H9 (cell line): ENCODE results near the gene PSMA2. TPM values are rescaled to one million over a fixed set of nuclear protein-coding genes. Genes with fewer than 3 reads are reported as not detected.

Source experiments
- DNase-seq: peaks from one replicate; pipeline ENCODE4 v3.0.0-alpha.2; 2017
- H2AFZ ChIP-seq: one replicate; pipeline ENCODE4 v1.6.1; 2013; ENCODE audit warnings: mild to moderate bottlenecking, low read length, control low read depth, moderate library complexity
- H2AK5ac ChIP-seq: 2 replicates; pipeline ENCODE4 v1.6.1; 2013; ENCODE audit warnings: low read length, control low read depth, mixed read lengths; ENCODE audit not compliant: insufficient read length
- H2BK120ac ChIP-seq: one replicate; pipeline ENCODE4 v1.6.1; 2013; ENCODE audit warnings: low read depth, mild to moderate bottlenecking, low read length, control low read depth, inconsistent platforms; ENCODE audit not compliant: poor library complexity, severe bottlenecking
- H2BK12ac ChIP-seq: 2 replicates; pipeline ENCODE4 v1.6.1; 2013; ENCODE audit warnings: low read length, control low read depth, mixed read lengths, low read depth; ENCODE audit not compliant: insufficient read length
- H2BK15ac ChIP-seq: 2 replicates; pipeline ENCODE4 v1.6.1; 2013; ENCODE audit warnings: low read depth, low read length, control low read depth
- H2BK20ac ChIP-seq: one replicate; pipeline ENCODE4 v1.6.1; 2013; ENCODE audit warnings: low read depth, mild to moderate bottlenecking, low read length, control low read depth, inconsistent platforms; ENCODE audit not compliant: poor library complexity, severe bottlenecking
- H2BK5ac ChIP-seq: 2 replicates; pipeline ENCODE4 v1.6.1; 2013; ENCODE audit warnings: low read length, control low read depth, mixed read lengths; ENCODE audit not compliant: insufficient read length
- H3K14ac ChIP-seq: 2 replicates; pipeline ENCODE4 v1.6.1; 2013; ENCODE audit warnings: low read length, control low read depth; ENCODE audit not compliant: insufficient read depth
- H3K18ac ChIP-seq: 2 replicates; pipeline ENCODE4 v1.6.1; 2013; ENCODE audit warnings: low read depth, mild to moderate bottlenecking, mixed read lengths, low read length, control low read depth; ENCODE audit not compliant: insufficient read length
- H3K23ac ChIP-seq: 2 replicates; pipeline ENCODE4 v1.6.1; 2013; ENCODE audit warnings: low read length, control low read depth, mixed read lengths, low read depth; ENCODE audit not compliant: insufficient read length
- H3K23me2 ChIP-seq: 2 replicates; pipeline ENCODE4 v1.6.1; 2013; ENCODE audit warnings: low read depth, mild to moderate bottlenecking, mixed read lengths, low read length, control low read depth; ENCODE audit not compliant: insufficient read length, poor library complexity, severe bottlenecking
- H3K27ac ChIP-seq: 2 replicates; pipeline ENCODE4 v1.5.1; 2013; ENCODE audit warnings: low read length, control low read depth, mixed read lengths, low read depth; ENCODE audit not compliant: insufficient read length
- H3K27me3 ChIP-seq: 2 replicates; pipeline ENCODE4 v1.6.1; 2013; ENCODE audit warnings: low read length, control low read depth, inconsistent platforms; ENCODE audit not compliant: insufficient read depth
- H3K4ac ChIP-seq: 2 replicates; pipeline ENCODE4 v1.6.1; 2013; ENCODE audit warnings: low read depth, mild to moderate bottlenecking, control low read depth, inconsistent platforms, low read length, moderate library complexity
- H3K4me1 ChIP-seq: 2 replicates; pipeline ENCODE4 v1.6.1; 2013; ENCODE audit warnings: low read length, control low read depth, inconsistent platforms; ENCODE audit not compliant: insufficient read depth
- H3K4me2 ChIP-seq: 2 replicates; pipeline ENCODE4 v1.6.1; 2013; ENCODE audit warnings: low read length, control low read depth, mixed read lengths; ENCODE audit not compliant: insufficient read length, insufficient read depth
- H3K56ac ChIP-seq: 2 replicates; pipeline ENCODE4 v1.6.1; 2013; ENCODE audit warnings: low read depth, mild to moderate bottlenecking, mixed read lengths, low read length, control low read depth; ENCODE audit not compliant: insufficient read length
- H3K79me1 ChIP-seq: 2 replicates; pipeline ENCODE4 v1.6.1; 2013; ENCODE audit warnings: low read depth, mild to moderate bottlenecking, moderate library complexity, low read length, control low read depth, inconsistent platforms; ENCODE audit not compliant: insufficient read depth, poor library complexity, severe bottlenecking
- H3K79me2 ChIP-seq: 2 replicates; pipeline ENCODE4 v1.6.1; 2013; ENCODE audit warnings: low read length, control low read depth, inconsistent platforms; ENCODE audit not compliant: insufficient read depth
- H3K9ac ChIP-seq: 2 replicates; pipeline ENCODE4 v1.6.1; 2013; ENCODE audit warnings: low read length, control low read depth, mixed read lengths; ENCODE audit not compliant: insufficient read length; ENCODE audit errors: extremely low read depth
- H3K9me3 ChIP-seq: one replicate; pipeline ENCODE4 v1.6.1; 2013; ENCODE audit warnings: low read depth, low read length, inconsistent platforms; ENCODE audit not compliant: control insufficient read depth
- H3T11ph ChIP-seq: one replicate; pipeline ENCODE4 v1.6.1; 2013; ENCODE audit warnings: mild to moderate bottlenecking, low read length, control low read depth, inconsistent platforms
- H4K20me1 ChIP-seq: one replicate; pipeline ENCODE4 v1.6.1; 2013; ENCODE audit not compliant: control insufficient read depth, insufficient read length, insufficient read depth
- H4K5ac ChIP-seq: 2 replicates; pipeline ENCODE4 v1.6.1; 2013; ENCODE audit warnings: low read depth, mild to moderate bottlenecking, mixed read lengths, low read length, control low read depth; ENCODE audit not compliant: insufficient read length
- H4K8ac ChIP-seq: replicated peaks from 2 replicates; pipeline ENCODE4 v1.6.1; 2013; ENCODE audit warnings: low read length, control low read depth, mixed read lengths, low read depth; ENCODE audit not compliant: insufficient read length
- H4K91ac ChIP-seq: 2 replicates; pipeline ENCODE4 v1.6.1; 2013; ENCODE audit warnings: low read depth, mild to moderate bottlenecking, moderate library complexity, mixed read lengths, low read length, control low read depth; ENCODE audit not compliant: insufficient read length
- H3K27ac Mint-ChIP-seq, 3 experiments: 2 replicates in 2 of 3; 3 replicates in 1 of 3; pipeline ENCODE4 v1.8.0; 2020 to 2021; ENCODE audit warnings: mixed read lengths in 3 of 3, mild to moderate bottlenecking in 1 of 3, moderate library complexity in 1 of 3
- H3K27me3 Mint-ChIP-seq: 2 replicates; pipeline ENCODE4 v1.8.0; 2021; ENCODE audit warnings: low read depth, mild to moderate bottlenecking, moderate library complexity, mixed read lengths
- H3K36me3 Mint-ChIP-seq, 3 experiments: 2 replicates in 2 of 3; 3 replicates in 1 of 3; pipeline ENCODE4 v1.8.0; 2020 to 2021; ENCODE audit warnings: low read depth in 3 of 3, mixed read lengths in 3 of 3; ENCODE audit not compliant: insufficient read depth in 1 of 3
- H3K4me1 Mint-ChIP-seq, 2 experiments: 2 replicates each; pipeline ENCODE4 v1.8.0; 2020; ENCODE audit warnings: mixed read lengths in 2 of 2
- H3K4me3 Mint-ChIP-seq, 2 experiments: 2 replicates in 1 of 2; 3 replicates in 1 of 2; pipeline ENCODE4 v1.8.0; 2020 to 2021; ENCODE audit warnings: mild to moderate bottlenecking in 2 of 2, mixed read lengths in 2 of 2, moderate library complexity in 1 of 2
- H3K9me3 Mint-ChIP-seq, 2 experiments: 2 replicates in 1 of 2; 3 replicates in 1 of 2; pipeline ENCODE4 v1.8.0; 2020; ENCODE audit warnings: mild to moderate bottlenecking in 2 of 2, mixed read lengths in 2 of 2, moderate library complexity in 1 of 2
- CTCF ChIP-seq: fragments of 200-600 bp; sonication (generic); conservative IDR thresholded peaks from 3 replicates; pipeline ENCODE4 v1.8.0; 2021; ENCODE audit warnings: antibody characterized with exemption, mild to moderate bottlenecking
- WGBS: extraction: QIAGEN DNeasy Blood & Tissue Kit; methylation state at CpG from one replicate; pipeline ENCODE4 v1.1.7; 2013; ENCODE audit warnings: missing lambda C conversion rate, low lambda C conversion rate, mixed read lengths; ENCODE audit not compliant: insufficient read length; ENCODE audit errors: extremely low coverage; 5-methylcytosine and 5-hydroxymethylcytosine counted together
- total RNA-seq: library from RNA; stranded (reverse); gene quantifications from 2 replicates; pipeline ENCODE4 v1.2.1, GENCODE V29; 2021

PSMA2 gene
- total RNA-seq, 1 experiment from 2014 or later, result 227 TPM

DNA sequence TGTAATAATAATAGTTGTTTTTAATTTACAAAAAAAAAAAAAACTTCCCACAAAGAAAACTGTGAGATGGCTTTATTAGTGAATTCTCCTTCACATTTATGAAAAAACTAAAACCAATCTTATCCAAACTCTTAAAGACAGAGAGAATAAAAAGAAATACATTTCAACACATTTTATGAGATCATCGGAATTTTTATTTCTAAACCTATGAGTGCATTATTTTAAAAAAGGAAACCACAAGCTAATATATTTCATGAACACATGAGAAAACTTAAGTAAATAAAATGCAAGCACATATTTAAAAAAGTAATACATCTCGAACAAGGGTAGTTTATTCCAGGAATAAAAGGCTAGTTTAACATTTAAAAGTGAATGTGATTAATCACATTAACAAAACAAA, 51.6 kb downstream of the PSMA2 start:
- DNase-seq, result no peak
- H3K4ac ChIP-seq, result no peak overlapping the region
- H2BK12ac ChIP-seq, result no peak overlapping the region
- no peak overlapping the region for H3K18ac ChIP-seq
- H3K27me3 ChIP-seq, result no peaks in the 10 kb centered on the region
- no peak overlapping the region for H2AFZ ChIP-seq
- no peaks in the 10 kb centered on the region for H3K9me3 ChIP-seq
- Mint-ChIP-seq H3K4me1 (peaks cover 19 to 25% of the 10 kb centered on the region in 2 experiments), H3K27ac (no peak overlapping the region), H3K27me3 (no peaks in the 10 kb centered on the region; the same call in 1 of the 2 replicates), H3K4me3 (no peak overlapping the region), H3K9me3 (peaks cover 10 to 18% of the 10 kb centered on the region in 2 experiments), H3K36me3 (peaks cover 7 to 22% (median 8%) of the 10 kb centered on the region in 3 experiments)
- H3K14ac ChIP-seq, result no peak overlapping the region
- H2BK5ac ChIP-seq, result no peak overlapping the region
- H3K27ac ChIP-seq, result no peak overlapping the region
- no peak overlapping the region for H3K23ac ChIP-seq
- H3T11ph ChIP-seq, result no peak overlapping the region
- no peak overlapping the region for H2AK5ac ChIP-seq
- H2BK15ac ChIP-seq, result no peak overlapping the region
- no peak overlapping the region for H2BK120ac ChIP-seq
- no peaks in the 10 kb centered on the region for H3K23me2 ChIP-seq
- no peak overlapping the region for H3K9ac ChIP-seq
- no peaks in the 10 kb centered on the region for H3K79me2 ChIP-seq
- H4K8ac ChIP-seq, result no peak overlapping the region
- no peak overlapping the region for H3K56ac ChIP-seq
- no peaks in the 10 kb centered on the region for H4K20me1 ChIP-seq
- no peak overlapping the region for H4K91ac ChIP-seq
- no peak overlapping the region for H3K4me2 ChIP-seq
- H4K5ac ChIP-seq, result no peak overlapping the region
- no peaks in the 10 kb centered on the region for H3K79me1 ChIP-seq
- no peak overlapping the region for H2BK20ac ChIP-seq
- TF ChIP-seq CTCF, result no peak
- no CpG with 5 or more reads among the region's 2 CpGs for WGBS
- no peaks in the 10 kb centered on the region; the same call in 1 of the 2 replicates for H3K4me1 ChIP-seq
